Activated CD8-positive, alpha-beta memory T cell treated with anti-CD3 and anti-CD28 coated beads, Interleukin-2, amount 50 U/mL, for 24 hours (primary cell): ENCODE measurements around the gene DAB2IP.
"Not testable (repeated sequence)": the region's sequence is repeated elsewhere in the genome, so short reads cannot be mapped to it uniquely, and the experiment has no call there.

Experiments used
- DNase-seq: peaks from one replicate; pipeline ENCODE4 v3.0.0-alpha.2; 2020; ENCODE audit errors: extremely low read depth

Gene DAB2IP

GRCh38 chr9:121644040-121644439 lies 7.4 kb upstream of the DAB2IP start:
- not testable (repeated sequence) for DNase-seq

GRCh38 chr9:121645003-121645402 lies 6.4 kb upstream of the DAB2IP start:
- no peak for DNase-seq

GRCh38 chr9:121645853-121646807 lies 5.3 kb upstream of the DAB2IP start:
- no peak for DNase-seq

- DNase-seq, result no peak
Observed at GRCh38 chr9:121646992-121647391, 4.4 kb upstream of the DAB2IP start.

GRCh38 chr9:121648172-121648571 lies 3.3 kb upstream of the DAB2IP start:
- no peak for DNase-seq

- no peak for DNase-seq
Observed at GRCh38 chr9:121648799-121649198, 2.6 kb upstream of the DAB2IP start.

- no peak for DNase-seq
Observed at GRCh38 chr9:121649476-121650216, 1.8 kb upstream of the DAB2IP start.

GRCh38 chr9:121650217-121651007 lies 1.0 kb upstream of the DAB2IP start:
- DNase-seq, result no peak

GRCh38 chr9:121651008-121651294 lies 483 bp upstream of the DAB2IP start:
- DNase-seq, result no peak

- no peak for DNase-seq
Observed at GRCh38 chr9:121652021-121652837, 795 bp downstream of the DAB2IP start.

- no peak for DNase-seq
Observed at GRCh38 chr9:121652838-121653231, 1.4 kb downstream of the DAB2IP start.

GRCh38 chr9:121654499-121655140 lies 3.2 kb downstream of the DAB2IP start:
- no peak for DNase-seq

GRCh38 chr9:121655231-121655755 lies 3.9 kb downstream of the DAB2IP start:
- no peak for DNase-seq

GRCh38 chr9:121656941-121657470 lies 5.6 kb downstream of the DAB2IP start:
- no peak for DNase-seq

GRCh38 chr9:121658166-121658565 lies 6.7 kb downstream of the DAB2IP start:
- DNase-seq, result no peak

- DNase-seq, result no peak
Observed at GRCh38 chr9:121658591-121658990, 7.2 kb downstream of the DAB2IP start.

- no peak for DNase-seq
Observed at GRCh38 chr9:121660367-121660766, 8.9 kb downstream of the DAB2IP start.

GRCh38 chr9:121660876-121661275 lies 9.4 kb downstream of the DAB2IP start:
- DNase-seq, result no peak

- DNase-seq, result no peak
Observed at GRCh38 chr9:121661328-121661727, 9.9 kb downstream of the DAB2IP start.

GRCh38 chr9:121662359-121662758 lies 10.9 kb downstream of the DAB2IP start:
- no peak for DNase-seq
